ENCODE results near the gene ERVMER34-1.

Gene ERVMER34-1

DNA sequence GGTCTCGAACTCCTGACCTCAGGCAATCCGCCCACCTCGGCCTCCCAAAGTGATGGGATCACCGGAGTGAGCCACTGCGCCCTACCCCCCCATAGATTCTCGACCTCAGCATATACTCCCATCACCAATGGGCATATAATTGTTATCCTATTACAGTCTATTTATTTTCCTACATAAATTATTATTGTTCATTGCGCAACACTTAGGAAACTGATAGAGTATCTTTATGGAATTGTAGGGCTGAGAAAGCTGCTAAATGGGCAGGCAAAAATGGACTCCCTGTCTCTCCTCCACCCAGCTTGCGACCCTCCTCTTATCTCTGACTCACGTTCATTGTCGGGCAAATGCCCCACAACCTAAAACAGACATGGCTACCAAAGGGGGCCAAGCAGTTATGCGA is 1.0 kb downstream of the ERVMER34-1 start:
- H3K4me3 ChIP-seq, result no peak overlapping the region
- no peak for DNase-seq (ENCODE audit: low spot score in 2 of 2)
- no peaks in the 10 kb centered on the region for H3K9me3 ChIP-seq
- H3K4me1 ChIP-seq, result no peaks in the 10 kb centered on the region
- in situ Hi-C loops (cut with MboI; ENCODE audit: low sequenced_read_pairs), result no loop called here
- no peaks in the 10 kb centered on the region; the same call in 1 of the 2 replicates for H3K27me3 ChIP-seq (ENCODE audit: low read depth)
- H3K36me3 ChIP-seq (replicated peaks), result no peaks in the 10 kb centered on the region

DNA sequence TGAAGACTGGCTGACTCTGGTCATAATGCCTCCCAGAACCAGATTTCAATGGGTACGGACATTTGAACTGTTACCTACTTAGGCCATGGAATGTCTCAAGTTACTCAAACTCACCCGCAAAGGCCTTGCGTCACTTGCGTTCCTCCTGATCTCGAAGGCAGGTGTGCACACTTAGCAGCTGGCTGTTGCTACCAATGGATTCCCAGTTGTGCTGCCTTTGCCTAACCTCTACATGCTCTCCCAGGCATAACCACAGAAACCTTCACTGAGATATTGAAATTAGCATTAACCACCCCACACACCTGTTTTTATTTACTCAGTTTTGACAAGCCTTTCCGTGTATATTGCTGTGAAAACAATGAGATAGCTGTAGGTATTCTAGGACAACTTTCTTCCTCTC is 2.8 kb downstream of the ERVMER34-1 start:
- Histone ChIP-seq H3K27me3 (ENCODE audit: low read depth) (no peaks in the 10 kb centered on the region; the same call in 1 of the 2 replicates), H3K36me3 (replicated peaks) (no peaks in the 10 kb centered on the region), H3K9me3 (no peaks in the 10 kb centered on the region), H3K4me3 (no peak overlapping the region), H3K4me1 (no peaks in the 10 kb centered on the region)
- in situ Hi-C loops (cut with MboI; ENCODE audit: low sequenced_read_pairs), result no loop called here
- DNase-seq (ENCODE audit: low spot score in 2 of 2), result no peak

DNA sequence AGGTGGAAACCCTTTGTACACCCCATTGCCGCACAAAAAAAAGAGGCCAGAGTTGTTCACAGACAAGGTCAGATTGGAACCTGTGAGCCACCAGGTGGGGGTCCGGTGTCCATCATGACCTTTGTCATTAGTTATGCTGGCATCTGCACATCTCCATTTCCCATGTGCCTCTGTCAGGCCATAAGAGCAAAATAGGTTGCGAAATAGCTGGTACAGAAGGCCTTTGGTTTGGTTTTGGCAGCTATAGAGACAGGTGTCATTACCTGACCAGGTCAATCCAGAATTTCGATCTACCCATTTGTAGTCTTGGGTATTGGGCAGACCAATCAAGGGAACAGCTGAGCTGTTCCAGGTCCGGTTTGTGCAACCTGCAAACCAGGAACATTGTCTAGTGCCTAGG is 6.6 kb downstream of the ERVMER34-1 start:
- H3K27me3 ChIP-seq (ENCODE audit: low read depth), result no peaks in the 10 kb centered on the region
- no peak for DNase-seq (ENCODE audit: low spot score in 2 of 2)

DNA sequence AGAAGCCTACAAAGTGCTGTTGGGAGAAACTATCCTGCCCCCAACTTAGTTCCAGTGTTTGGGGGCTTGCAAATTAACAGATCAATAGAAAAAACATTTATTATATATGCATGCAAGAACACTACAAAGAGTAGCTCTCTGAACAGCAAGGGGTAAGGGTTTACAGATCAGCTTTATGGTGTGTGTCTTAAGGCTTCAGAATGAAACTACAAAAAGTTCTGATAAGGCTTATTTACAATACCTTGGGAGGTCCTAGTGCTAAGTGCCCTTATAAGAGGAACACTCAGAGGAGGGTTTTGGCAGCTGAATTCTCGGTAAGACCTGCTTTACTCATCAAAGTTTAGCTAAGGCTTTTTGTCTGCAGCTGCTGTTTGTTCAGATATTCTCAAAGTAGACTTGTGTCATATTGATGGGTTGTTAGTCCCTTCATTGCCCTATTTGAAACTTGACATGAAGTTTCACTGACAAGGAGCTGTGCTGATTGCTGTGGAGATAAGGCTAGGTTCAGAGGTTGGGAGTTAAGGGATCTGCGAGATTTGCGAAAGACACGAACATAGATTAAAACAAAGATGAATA is 7.7 kb downstream of the ERVMER34-1 start:
- Histone ChIP-seq H3K4me1 (no peaks in the 10 kb centered on the region), H3K36me3 (replicated peaks) (no peaks in the 10 kb centered on the region), H3K27me3 (ENCODE audit: low read depth) (no peaks in the 10 kb centered on the region), H3K4me3 (no peak overlapping the region), H3K9me3 (no peaks in the 10 kb centered on the region)
- DNase-seq (ENCODE audit: low spot score in 2 of 2), result no peak
- in situ Hi-C loops (cut with MboI; ENCODE audit: low sequenced_read_pairs), result no loop called here

More for the DNA sequence above, 6.6 kb downstream of the ERVMER34-1 start:
- in situ Hi-C loops (cut with MboI; ENCODE audit: low sequenced_read_pairs), result no loop called here
- H3K4me3 ChIP-seq, result no peak overlapping the region
- no peaks in the 10 kb centered on the region for H3K4me1 ChIP-seq
- H3K9me3 ChIP-seq, result no peaks in the 10 kb centered on the region
- H3K36me3 ChIP-seq (replicated peaks), result no peaks in the 10 kb centered on the region

DNA sequence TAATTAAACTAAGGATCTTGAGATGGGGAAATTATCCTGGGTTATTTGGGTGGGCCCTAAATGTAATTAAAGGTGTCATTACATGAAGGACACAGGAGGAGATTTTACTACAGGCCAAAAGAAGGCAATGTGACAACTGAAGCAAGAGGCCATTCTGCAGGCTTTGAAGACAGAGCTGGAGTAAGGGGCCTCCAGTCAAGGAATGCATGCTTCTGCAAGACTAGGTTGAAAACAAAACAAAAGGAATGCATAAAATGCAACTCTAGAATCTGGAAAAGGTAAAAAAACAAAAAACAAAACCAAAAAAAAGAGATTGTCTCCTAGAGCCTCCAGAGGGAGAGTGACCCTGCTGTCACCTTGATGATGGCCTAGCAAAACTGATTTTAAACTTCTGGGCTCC is 21.6 kb downstream of the ERVMER34-1 start:
- H3K36me3 ChIP-seq (replicated peaks), result no peaks in the 10 kb centered on the region
- DNase-seq (ENCODE audit: low spot score in 2 of 2), result no peak
- no peaks in the 10 kb centered on the region for H3K27me3 ChIP-seq (ENCODE audit: low read depth)
- no peaks in the 10 kb centered on the region for H3K4me1 ChIP-seq
- no peaks in the 10 kb centered on the region for H3K9me3 ChIP-seq
- no peak overlapping the region for H3K4me3 ChIP-seq
- in situ Hi-C loops (cut with MboI; ENCODE audit: low sequenced_read_pairs), result no loop called here

DNA sequence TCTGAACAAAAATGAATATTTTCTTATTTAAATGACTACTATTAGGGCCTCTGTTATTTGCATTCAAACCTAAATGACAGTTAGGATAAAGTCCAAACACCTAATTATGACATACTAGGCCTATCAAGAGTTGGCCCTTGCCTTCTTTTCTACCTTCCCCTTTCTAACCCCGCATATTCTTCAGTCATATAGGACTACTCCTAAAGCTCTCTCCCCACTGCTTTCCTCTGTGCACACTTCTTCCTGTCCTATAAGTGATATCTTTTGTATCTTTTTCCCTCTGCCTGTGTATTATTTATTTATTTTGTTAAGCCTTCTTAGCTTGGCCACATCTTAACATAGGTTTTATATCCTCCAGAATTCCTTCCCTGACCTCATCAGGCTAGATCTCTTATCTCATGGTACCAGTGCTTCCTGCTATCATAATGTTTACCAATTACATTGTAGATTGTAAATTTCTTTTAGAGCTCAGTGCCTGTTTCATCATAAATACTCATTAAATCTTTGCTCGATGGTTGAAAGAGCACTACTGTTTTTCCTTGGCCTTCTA is 22.5 kb downstream of the ERVMER34-1 start:
- no peak for DNase-seq (ENCODE audit: low spot score in 2 of 2)
- H3K4me1 ChIP-seq, result no peaks in the 10 kb centered on the region; the same call in 1 of the 2 replicates
- in situ Hi-C loops (cut with MboI; ENCODE audit: low sequenced_read_pairs), result no loop called here
- H3K27me3 ChIP-seq (ENCODE audit: low read depth), result no peaks in the 10 kb centered on the region
- no peaks in the 10 kb centered on the region for H3K9me3 ChIP-seq
- no peaks in the 10 kb centered on the region for H3K36me3 ChIP-seq (replicated peaks)
- H3K4me3 ChIP-seq, result no peak overlapping the region

DNA sequence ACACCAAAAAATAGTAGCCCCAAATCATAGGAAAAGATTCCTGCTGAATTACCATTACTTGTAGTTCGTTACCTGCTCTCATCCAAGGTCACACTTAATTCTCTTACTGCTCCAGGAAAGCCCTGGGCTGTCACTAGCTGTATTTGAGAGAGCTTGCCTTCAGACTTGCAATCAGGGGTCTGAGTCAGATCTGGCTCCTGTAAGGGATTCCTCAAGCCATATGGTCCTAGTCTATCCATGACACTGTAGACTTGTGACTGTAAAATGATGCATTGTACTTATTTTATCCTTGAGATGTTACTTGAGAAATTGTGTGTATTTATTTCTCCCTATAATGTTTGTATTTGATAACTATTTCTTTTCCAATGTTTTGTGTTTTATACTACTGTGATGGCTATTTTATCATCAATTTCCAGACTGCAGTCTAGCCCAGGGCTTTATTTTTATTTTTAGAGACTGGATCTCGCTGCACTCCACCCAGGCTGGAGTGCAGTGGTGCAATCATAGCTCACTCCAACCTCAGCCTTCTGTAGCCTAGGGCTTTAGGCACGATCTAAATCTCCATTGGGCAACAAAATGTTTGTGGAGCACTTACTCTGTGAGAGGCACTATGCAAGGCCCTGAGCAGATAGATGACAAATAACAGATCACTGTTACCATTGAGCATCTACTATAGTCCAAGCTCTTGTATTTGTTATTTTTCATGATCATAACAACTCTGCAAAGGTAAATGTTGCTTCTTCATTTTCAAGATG is 24.2 kb downstream of the ERVMER34-1 start:
- no peaks in the 10 kb centered on the region for H3K36me3 ChIP-seq (replicated peaks)
- H3K27me3 ChIP-seq (ENCODE audit: low read depth), result no peaks in the 10 kb centered on the region
- in situ Hi-C loops (cut with MboI; ENCODE audit: low sequenced_read_pairs), result no loop called here
- no peaks in the 10 kb centered on the region for H3K9me3 ChIP-seq
- no peak for DNase-seq (ENCODE audit: low spot score in 2 of 2)
- H3K4me3 ChIP-seq, result no peak overlapping the region
- no peaks in the 10 kb centered on the region; the same call in 1 of the 2 replicates for H3K4me1 ChIP-seq

DNA sequence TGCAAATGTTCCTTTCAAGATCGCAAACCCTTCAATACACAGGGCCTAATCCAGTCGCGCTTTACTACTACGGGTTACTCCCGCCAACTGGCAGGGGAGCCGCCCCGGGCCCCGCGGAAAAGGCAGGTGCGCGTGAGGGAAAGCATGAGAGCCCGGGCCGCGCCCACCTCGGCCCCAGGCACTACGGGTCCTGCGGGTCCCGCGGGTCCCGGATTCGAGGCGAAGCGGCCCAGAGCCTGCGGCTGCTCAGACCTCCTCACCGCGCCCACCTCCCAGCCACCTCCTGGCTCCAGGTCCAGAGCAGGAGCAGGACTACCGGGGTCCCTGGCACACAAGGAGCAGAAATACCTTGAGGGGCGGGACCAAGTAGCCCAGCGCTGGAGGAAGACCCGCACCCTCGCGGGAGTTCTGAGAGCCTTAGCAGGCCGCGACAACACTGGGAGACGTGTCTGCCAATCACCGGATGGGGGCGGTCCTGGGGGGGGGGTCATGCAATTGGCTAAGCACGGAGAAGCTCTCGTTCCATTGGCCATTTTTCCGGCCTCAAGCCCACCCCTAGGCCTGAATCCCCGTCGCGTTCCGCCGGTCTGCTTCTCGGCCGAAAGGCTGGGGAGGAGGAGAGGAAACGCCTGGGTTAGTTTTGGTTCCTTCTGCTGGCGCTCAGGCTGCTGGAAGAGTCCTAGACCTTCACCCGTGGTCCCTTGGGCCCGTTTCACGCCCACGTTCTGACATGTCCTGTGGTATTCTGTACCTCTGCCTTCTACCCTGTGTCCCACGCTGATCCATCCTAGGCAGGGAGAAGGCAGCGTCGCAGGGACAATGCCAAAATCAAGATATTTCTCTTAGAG is 29.0 kb downstream of the ERVMER34-1 start:
- Histone ChIP-seq H3K4me3 (no peak overlapping the region), H3K4me1 (peaks cover 8% of the 10 kb centered on the region), H3K36me3 (replicated peaks) (peaks cover 34% of the 10 kb centered on the region), H3K9me3 (no peaks in the 10 kb centered on the region), H3K27me3 (ENCODE audit: low read depth) (no peaks in the 10 kb centered on the region)
- in situ Hi-C loops (cut with MboI; ENCODE audit: low sequenced_read_pairs), result no loop called here
- peak in 1 of 2 experiments; percentile 13 for DNase-seq (ENCODE audit: low spot score in 2 of 2)

DNA sequence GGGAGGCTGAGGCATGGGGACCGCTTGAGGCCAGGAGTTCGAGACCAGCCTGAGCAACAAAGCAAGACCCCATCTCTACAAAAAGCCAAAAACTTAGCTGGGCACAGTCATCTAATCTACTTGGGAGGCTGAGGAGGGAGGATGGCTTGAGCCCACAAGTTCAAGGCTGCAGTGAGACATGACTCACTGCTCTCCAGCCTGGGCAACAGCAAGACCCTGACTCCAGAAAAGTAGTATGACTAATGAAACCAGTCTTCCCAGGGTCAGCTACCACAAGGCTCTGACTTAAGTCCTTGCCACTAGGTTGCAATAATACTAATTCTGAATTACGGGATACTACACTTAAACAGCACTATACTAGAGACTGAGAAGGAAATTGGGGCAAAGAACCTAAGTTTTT is 33.1 kb downstream of the ERVMER34-1 start:
- Histone ChIP-seq H3K36me3 (replicated peaks) (peaks cover 74% of the 10 kb centered on the region), H3K4me3 (no peak overlapping the region), H3K4me1 (peaks cover 31% of the 10 kb centered on the region), H3K27me3 (ENCODE audit: low read depth) (no peaks in the 10 kb centered on the region), H3K9me3 (no peaks in the 10 kb centered on the region)
- no peak for DNase-seq (ENCODE audit: low spot score in 2 of 2)
- in situ Hi-C loops (cut with MboI; ENCODE audit: low sequenced_read_pairs), result no loop called here

DNA sequence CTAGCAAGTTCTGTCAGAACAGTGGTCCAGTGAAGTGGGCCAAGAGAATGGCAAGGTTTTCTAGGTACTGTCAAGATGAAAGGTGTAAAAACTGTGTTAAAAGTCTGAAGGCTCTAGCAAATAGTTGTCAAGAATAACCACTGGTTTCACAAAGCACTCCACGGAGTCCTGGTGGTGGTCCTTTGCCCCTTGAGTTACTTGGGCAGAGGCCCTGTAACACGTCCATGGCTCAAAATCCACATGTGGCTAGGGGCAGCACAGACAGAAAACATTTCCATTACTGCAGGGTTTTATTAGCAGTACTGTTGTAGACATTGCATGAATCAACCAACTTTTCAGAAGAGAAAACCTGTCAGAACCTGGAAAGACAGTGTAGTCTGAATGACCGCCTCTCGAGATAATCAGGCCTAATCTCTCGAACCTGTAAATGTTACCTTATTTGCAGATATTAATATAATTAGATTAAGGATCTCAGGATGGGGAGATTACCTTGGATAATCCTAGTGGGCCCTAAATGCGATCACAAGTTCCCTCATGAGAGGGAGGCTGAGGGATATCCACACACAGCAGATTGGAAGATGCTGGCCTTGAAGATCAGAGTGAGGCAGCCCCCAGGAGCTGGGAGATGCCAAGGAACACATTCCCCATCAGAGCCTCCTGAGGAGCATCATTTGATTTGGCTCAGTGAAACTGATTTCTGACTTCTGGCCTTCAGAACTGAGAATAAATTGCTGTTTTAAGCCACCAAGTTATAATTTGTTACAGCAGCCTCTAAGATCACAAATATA is 34.7 kb downstream of the ERVMER34-1 start:
- no peak for DNase-seq (ENCODE audit: low spot score in 2 of 2)
- H3K36me3 ChIP-seq (replicated peaks), result peaks cover 81% of the 10 kb centered on the region
- H3K9me3 ChIP-seq, result no peaks in the 10 kb centered on the region
- H3K27me3 ChIP-seq (ENCODE audit: low read depth), result no peaks in the 10 kb centered on the region
- H3K4me1 ChIP-seq, result peaks cover 35% of the 10 kb centered on the region
- H3K4me3 ChIP-seq, result no peak overlapping the region
- in situ Hi-C loops (cut with MboI; ENCODE audit: low sequenced_read_pairs), result no loop called here

DNA sequence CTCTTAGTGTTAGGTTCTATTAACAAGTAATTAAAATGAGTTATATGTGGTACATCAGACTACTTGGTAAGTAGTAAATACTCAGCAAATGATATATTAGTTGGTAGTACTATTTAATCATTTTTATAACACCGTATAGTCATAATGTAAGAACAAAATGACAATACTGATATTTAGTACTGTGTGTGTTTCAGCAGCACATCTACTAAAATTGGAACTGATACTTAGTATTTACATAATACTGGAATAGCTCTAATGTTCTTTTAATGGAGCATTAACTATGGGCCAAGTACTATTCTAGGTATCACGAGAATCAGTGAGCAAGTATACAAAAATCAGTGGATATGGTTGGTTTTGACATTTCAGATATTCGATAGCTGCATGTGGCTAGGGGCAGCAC is 35.3 kb downstream of the ERVMER34-1 start:
- no peaks in the 10 kb centered on the region for H3K27me3 ChIP-seq (ENCODE audit: low read depth)
- in situ Hi-C loops (cut with MboI; ENCODE audit: low sequenced_read_pairs), result no loop called here

DNA sequence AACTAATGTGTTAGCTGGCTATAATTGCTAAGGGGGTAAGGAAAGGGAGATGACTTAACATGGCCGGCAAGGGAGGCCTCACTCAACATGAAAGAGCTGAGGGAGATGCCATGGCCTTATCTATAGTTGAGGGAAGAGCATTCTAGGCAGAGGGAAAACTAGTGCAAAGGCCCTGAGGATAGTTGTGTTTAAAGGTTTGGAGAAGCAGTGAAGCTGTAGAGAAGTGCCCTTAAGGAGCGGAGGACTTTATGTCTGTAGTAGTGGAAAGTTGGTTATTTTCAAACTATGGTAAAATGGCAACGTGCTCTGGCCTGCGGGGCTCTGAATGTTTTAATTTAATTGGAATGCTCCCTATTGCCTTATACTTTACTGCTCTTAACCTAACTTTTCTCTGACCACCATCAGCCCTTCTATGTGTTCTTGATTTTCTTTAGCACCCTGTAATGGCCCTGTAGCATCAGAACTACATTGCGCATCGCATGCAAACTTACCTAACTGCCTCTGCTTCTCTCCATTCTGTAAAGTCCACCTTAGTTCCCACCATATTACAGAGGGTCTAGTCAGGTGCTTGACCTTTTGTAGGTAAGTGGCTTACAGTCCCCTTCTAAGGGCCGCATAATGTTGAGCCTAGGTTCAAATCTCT is 35.8 kb downstream of the ERVMER34-1 start:
- Histone ChIP-seq H3K36me3 (replicated peaks) (peaks cover 73% of the 10 kb centered on the region), H3K27me3 (ENCODE audit: low read depth) (no peaks in the 10 kb centered on the region), H3K4me3 (peak overlapping the region; percentile 63; the same call in 1 of the 2 replicates), H3K4me1 (peaks cover 36% of the 10 kb centered on the region), H3K9me3 (no peaks in the 10 kb centered on the region)
- in situ Hi-C loops (cut with MboI; ENCODE audit: low sequenced_read_pairs), result no loop called here
- DNase-seq (ENCODE audit: low spot score in 2 of 2), result no peak

More for the DNA sequence above, 35.3 kb downstream of the ERVMER34-1 start:
- DNase-seq (ENCODE audit: low spot score in 2 of 2), result no peak
- H3K36me3 ChIP-seq (replicated peaks), result peaks cover 78% of the 10 kb centered on the region
- peaks cover 36% of the 10 kb centered on the region for H3K4me1 ChIP-seq
- no peaks in the 10 kb centered on the region for H3K9me3 ChIP-seq
- no peak overlapping the region for H3K4me3 ChIP-seq
